ENCODE data around the gene DIP2B.

DIP2B gene

GRCh38 chr12:50609292-50609874 lies 104.6 kb downstream of the DIP2B start:
- no peak for DNase-seq (ENCODE audit: low read depth)
- TF ChIP-seq CTCF (conservative IDR thresholded peaks at IDR 0.05; ENCODE audit: control insufficient read depth, insufficient read depth, low read depth, low read length): no peak
- no peak overlapping the region for H3K4me3 ChIP-seq (ENCODE audit: control insufficient read depth, low read depth, low read length)

GRCh38 chr12:50610171-50610570 lies 105.4 kb downstream of the DIP2B start:
- no peak overlapping the region for H3K4me3 ChIP-seq (ENCODE audit: control insufficient read depth, low read depth, low read length)
- no peak for DNase-seq (ENCODE audit: low read depth)
- TF ChIP-seq CTCF (conservative IDR thresholded peaks at IDR 0.05; ENCODE audit: control insufficient read depth, insufficient read depth, low read depth, low read length): no peak

- DNase-seq (ENCODE audit: low read depth): no peak
- no peak overlapping the region for H3K4me3 ChIP-seq (ENCODE audit: control insufficient read depth, low read depth, low read length)
- TF ChIP-seq CTCF (conservative IDR thresholded peaks at IDR 0.05; ENCODE audit: control insufficient read depth, insufficient read depth, low read depth, low read length): no peak
Measured at GRCh38 chr12:50611021-50611744, 106.4 kb downstream of the DIP2B start.

- no peak for TF ChIP-seq CTCF (conservative IDR thresholded peaks at IDR 0.05; ENCODE audit: control insufficient read depth, insufficient read depth, low read depth, low read length)
- H3K4me3 ChIP-seq (ENCODE audit: control insufficient read depth, low read depth, low read length): no peak overlapping the region
- no peak for DNase-seq (ENCODE audit: low read depth)
Measured at GRCh38 chr12:50612882-50613281, 108.1 kb downstream of the DIP2B start.

- no peak overlapping the region for H3K4me3 ChIP-seq (ENCODE audit: control insufficient read depth, low read depth, low read length)
- TF ChIP-seq CTCF (conservative IDR thresholded peaks at IDR 0.05; ENCODE audit: control insufficient read depth, insufficient read depth, low read depth, low read length): no peak
- no peak for DNase-seq (ENCODE audit: low read depth)
Measured at GRCh38 chr12:50613463-50613862, 108.7 kb downstream of the DIP2B start.

GRCh38 chr12:50614167-50614759 lies 109.5 kb downstream of the DIP2B start:
- peak; percentile 39 for DNase-seq (ENCODE audit: low read depth)
- no peak for TF ChIP-seq CTCF (conservative IDR thresholded peaks at IDR 0.05; ENCODE audit: control insufficient read depth, insufficient read depth, low read depth, low read length)
- H3K4me3 ChIP-seq (ENCODE audit: control insufficient read depth, low read depth, low read length): no peak overlapping the region

All from fibroblast of mammary gland (primary cell).